GM12878 (cell line): Measurements from ENCODE around the gene CR1L. TPM values are rescaled to one million over a fixed set of nuclear protein-coding genes. Genes with fewer than 3 reads are reported as not detected.
"Not testable (repeated sequence)": the region's sequence is repeated elsewhere in the genome, so short reads cannot be mapped to it uniquely, and the experiment has no call there.

Source experiments
- ATAC-seq: fragments of 200-7000 bp; cut with Tn5 transposase; 3 replicates; pipeline ENCODE4 v1.9.1; 2020; ENCODE audit warnings: mild to moderate bottlenecking, moderate library complexity
- BruUV-seq: library from RNA; stranded (reverse); fragments of 400-500 nt; replicated peaks from 2 replicates; lab custom pipeline; 2021; lab: Mats Ljungman, UMichigan
- CTCF ChIA-PET: fragments of 300-600 bp; sonication (Branson Sonifier 250); formaldehyde crosslinking; extraction: SDS; loops from one replicate; lab custom pipeline; 2021; ENCODE audit warnings: inconsistent platforms; lab: Yijun Ruan, JAX
- POLR2A ChIA-PET: fragments of 350-600 bp; formaldehyde crosslinking; extraction: SDS; loops from one replicate; lab custom pipeline; 2021; ENCODE audit warnings: inconsistent platforms; lab: Charles Lee
- RAD21 ChIA-PET: fragments of 300-600 bp; sonication (Branson Sonifier 250); formaldehyde crosslinking; loops from one replicate; lab custom pipeline; 2023; ENCODE audit warnings: antibody characterized with exemption; ENCODE audit not compliant: unreplicated experiment; lab: Charles Lee
- SMC1A ChIA-PET: fragments of 300-600 bp; sonication (Branson Sonifier 250); formaldehyde crosslinking; loops from one replicate; lab custom pipeline; 2023; ENCODE audit not compliant: unreplicated experiment, uncharacterized antibody; lab: Charles Lee
- DNase-seq: peaks from one replicate; pipeline ENCODE4 v3.0.0-alpha.2; 2011; ENCODE audit warnings: low read depth, low spot score
- FAIRE-seq: peaks from 3 replicates; lab custom pipeline; 2011; peaks lifted over from hg19 to GRCh38; lab: Jason Lieb, UNC
- H2AFZ ChIP-seq: 2 replicates; pipeline ENCODE4 v1.6.0; 2011; ENCODE audit warnings: low read depth, low read length, control low read depth; ENCODE audit not compliant: control insufficient read depth
- H3K27ac ChIP-seq: 2 replicates; pipeline ENCODE4 v1.5.1; 2011; ENCODE audit warnings: control low read depth; ENCODE audit not compliant: control insufficient read depth, insufficient read depth
- H3K27me3 ChIP-seq, 2 experiments: replicated peaks in 1 of 2; 2 replicates each; pipeline versions ENCODE4 v1.6.0 to v1.6.1; 2011; ENCODE audit warnings: low read length in 1 of 2; ENCODE audit not compliant: control insufficient read depth in 2 of 2, insufficient read depth in 2 of 2
- H3K36me3 ChIP-seq, 2 experiments: 2 replicates each; pipeline ENCODE4 v1.5.1; 2011; ENCODE audit warnings: low read length in 1 of 2; ENCODE audit not compliant: control insufficient read depth in 2 of 2, insufficient read depth in 2 of 2
- H3K4me1 ChIP-seq: 2 replicates; pipeline ENCODE4 v1.6.1; 2011; ENCODE audit warnings: mild to moderate bottlenecking, low read length, moderate library complexity, mixed read lengths; ENCODE audit not compliant: control insufficient read depth, insufficient read depth
- H3K4me2 ChIP-seq: 2 replicates; pipeline ENCODE4 v1.6.0; 2011; ENCODE audit warnings: control low read depth; ENCODE audit not compliant: control insufficient read depth, insufficient read depth
- H3K4me3 ChIP-seq: fragments of 200-600 bp; sonication (generic); 2 replicates; pipeline ENCODE4 v1.5.1; 2016
- H3K79me2 ChIP-seq: 2 replicates; pipeline ENCODE4 v1.6.0; 2011; ENCODE audit warnings: low read length; ENCODE audit not compliant: control insufficient read depth, insufficient read depth
- H3K9ac ChIP-seq: 2 replicates; pipeline ENCODE4 v1.8.0; 2011; ENCODE audit warnings: low read length, control low read depth, mixed read lengths; ENCODE audit not compliant: control insufficient read depth, insufficient read depth
- H3K9me3 ChIP-seq: replicated peaks from 3 replicates; pipeline ENCODE4 v1.5.1; 2011; ENCODE audit warnings: mild to moderate bottlenecking, low read length; ENCODE audit not compliant: control insufficient read depth, insufficient read depth
- H4K20me1 ChIP-seq: 2 replicates; pipeline ENCODE4 v1.6.0; 2011; ENCODE audit not compliant: control insufficient read depth, insufficient read depth
- ATF3 ChIP-seq: IDR thresholded peaks from 2 replicates; pipeline ENCODE4 v1.6.1; 2011; ENCODE audit warnings: low read depth, mild to moderate bottlenecking, low read length, moderate library complexity, borderline replicate concordance; ENCODE audit errors: extremely low read depth
- EGR1 ChIP-seq, 2 experiments: IDR thresholded peaks; 1 replicate in 1 of 2; 2 replicates in 1 of 2; pipeline ENCODE4 v1.6.1; 2011 to 2012; ENCODE audit warnings: low read depth in 2 of 2, low read length in 2 of 2, borderline replicate concordance in 1 of 2, mild to moderate bottlenecking in 1 of 2, moderate library complexity in 1 of 2
- HSF1 ChIP-seq: fragments of 150-350 bp; IDR thresholded peaks from 2 replicates; pipeline ENCODE4 v1.6.1; 2014; ENCODE audit warnings: mild to moderate bottlenecking, low read depth, low read length
- NFXL1 ChIP-seq: fragments of 450-650 bp; IDR thresholded peaks from 2 replicates; pipeline ENCODE4 v1.6.1; 2017; ENCODE audit warnings: antibody characterized with exemption, mild to moderate bottlenecking, borderline replicate concordance
- STAT1 ChIP-seq: fragments of 450-650 bp; conservative IDR thresholded peaks from 2 replicates; pipeline ENCODE4 v1.6.1; 2014; ENCODE audit warnings: antibody characterized with exemption, mild to moderate bottlenecking
- ZNF217 ChIP-seq: fragments of 450-650 bp; IDR thresholded peaks from 2 replicates; pipeline ENCODE4 v1.6.1; 2017; ENCODE audit warnings: antibody characterized with exemption, mild to moderate bottlenecking
- WGBS: methylation state at CpG from one replicate; pipeline ENCODE4 v1.1.6; 2016; ENCODE audit warnings: low lambda C conversion rate; ENCODE audit not compliant: insufficient replicate concordance, insufficient coverage; ENCODE audit errors: missing lambda C conversion rate; 5-methylcytosine and 5-hydroxymethylcytosine counted together
- in situ Hi-C: fragments of 300-500 bp; cut with MboI; formaldehyde crosslinking; loops from 9 replicates; pipeline ENCODE4 v1.14.3; 2018; ENCODE audit warnings: mixed read lengths
- intact Hi-C: fragments of 100-400 bp; cut with micrococcal nuclease; formaldehyde crosslinking; loops from one replicate; pipeline ENCODE4 v1.14.2; 2022; ENCODE audit not compliant: unreplicated experiment
- polyA plus RNA-seq, 11 experiments: library from polyadenylated mRNA; depleted of rRNA in 4 of 11; unstranded in 6 of 11; stranded (reverse) in 5 of 11; fragments of >200 nt; fragmentation: Nextera tagmentation in 4 of 11; fragmentation: Illumina TruSeq in 1 of 11; extraction: Ambion mirVana in 4 of 11; extraction: Trizol in 1 of 11; gene quantifications; 1 replicate in 1 of 11; 2 replicates in 10 of 11; pipeline versions ENCODE4 v1.2.1 to v1.2.3, GENCODE V29; 2011 to 2016; ENCODE audit warnings: inconsistent platforms in 2 of 11, missing spikeins in 2 of 11, low read depth in 1 of 11
- total RNA-seq, 4 experiments: library from RNA; depleted of rRNA in 3 of 4; stranded (reverse); fragments of >200 nt in 3 of 4; fragmentation: Illumina TruSeq in 1 of 4; extraction: Trizol in 1 of 4; gene quantifications; 2 replicates each; pipeline versions ENCODE4 v1.2.1 to v1.2.3, GENCODE V29; 2013 to 2021

CR1L gene
- total and polyA plus RNA-seq, 10 of the 15 experiments (the other 5 are each of a cell fraction or from before 2014, with no cell fraction given) = 0.11 TPM; not detected in 9

DNA sequence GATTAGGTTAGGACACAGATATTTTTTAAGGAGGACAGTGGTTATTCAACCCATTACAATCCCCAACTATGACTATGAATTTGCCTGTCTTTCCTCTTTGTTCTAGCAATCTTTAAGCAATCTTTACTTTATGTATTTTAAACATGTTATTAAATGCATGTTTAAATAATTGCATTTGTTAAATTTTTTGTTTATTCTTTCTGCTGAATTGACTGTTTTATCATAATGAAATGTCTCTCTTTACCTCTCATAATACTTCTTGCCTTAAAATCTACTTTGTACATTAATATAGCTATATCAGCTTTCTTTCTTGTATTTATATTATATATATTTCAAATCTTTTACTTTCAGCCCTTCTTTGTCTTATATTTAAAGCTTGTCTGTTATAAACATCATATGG is 46.1 kb downstream of the CR1L start:
- Histone ChIP-seq H3K36me3 (no peaks in the 10 kb centered on the region), H2AFZ (no peak overlapping the region), H3K27ac (no peak overlapping the region), H3K27me3 (no peaks in the 10 kb centered on the region), H4K20me1 (no peaks in the 10 kb centered on the region), H3K9me3 (no peaks in the 10 kb centered on the region), H3K4me2 (no peak overlapping the region), H3K9ac (no peak overlapping the region), H3K4me1 (no peaks in the 10 kb centered on the region)
- intact Hi-C loops = no loop called here
- ChIA-PET SMC1A (interaction anchor here (1.0 kb wide), 1 partner anchor 8 kb away, joined by 3 read pairs; no protein-coding TSS in a partner anchor), RAD21 (no interaction called here)
- FAIRE-seq (peak; percentile 7), DNase-seq (no peak)
- TF ChIP-seq ZNF217 = no peak
- no peak for TF ChIP-seq HSF1
- TF ChIP-seq STAT1 = no peak
- TF ChIP-seq, all 136 proteins: peak for 0
- in situ Hi-C loops = no loop called here
- BruUV-seq = no TSS peak
- ATAC-seq = no peak
- ChIA-PET POLR2A (no interaction called here), CTCF (interaction anchor here (0.9 to 1.6 kb wide), 3 partner anchors 12 to 121 kb away, joined by 3 to 4 read pairs (median 3); no protein-coding TSS in a partner anchor)
- no peaks in the 10 kb centered on the region for H3K79me2 ChIP-seq
- H3K4me3 ChIP-seq = no peak overlapping the region

DNA sequence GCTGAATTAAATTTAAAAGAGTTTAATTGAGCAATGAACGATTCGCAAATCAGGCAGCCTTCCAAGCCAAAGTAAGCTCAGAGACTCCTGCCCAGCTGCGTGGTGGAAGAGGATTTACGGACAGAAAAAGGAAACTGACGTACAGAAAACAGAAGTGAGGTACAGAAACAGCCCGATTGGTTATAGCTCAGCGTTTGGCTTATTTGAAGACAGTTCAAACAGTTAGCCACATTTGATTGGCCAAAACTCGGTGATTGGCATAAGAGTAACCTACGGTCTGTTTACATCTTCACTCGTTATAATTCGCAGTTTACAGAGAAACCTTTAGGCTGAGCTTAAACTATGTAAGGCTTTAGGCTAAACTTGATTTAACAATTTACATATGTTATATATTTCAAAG is 46.9 kb downstream of the CR1L start:
- intact Hi-C loops = no loop called here
- Histone ChIP-seq H3K9me3 (no peaks in the 10 kb centered on the region), H3K4me2 (no peak overlapping the region), H3K79me2 (no peaks in the 10 kb centered on the region), H3K27ac (no peak overlapping the region), H3K4me3 (no peak overlapping the region), H3K27me3 (no peaks in the 10 kb centered on the region), H3K4me1 (no peaks in the 10 kb centered on the region), H2AFZ (no peak overlapping the region), H3K9ac (no peak overlapping the region), H4K20me1 (no peaks in the 10 kb centered on the region), H3K36me3 (no peaks in the 10 kb centered on the region)
- RAD21 ChIA-PET = no interaction called here
- ATAC-seq (no peak), DNase-seq (no peak), FAIRE-seq (no peak)
- WGBS = 44% methylated on average over 11 of the region's 11 CpGs
- SMC1A ChIA-PET = interaction anchor here (1.0 kb wide), 1 partner anchor 9 kb away, joined by 3 read pairs; no protein-coding TSS in a partner anchor
- POLR2A ChIA-PET = no interaction called here
- BruUV-seq = no TSS peak
- in situ Hi-C loops = no loop called here
- CTCF ChIA-PET = interaction anchor here (0.9 to 1.6 kb wide), 3 partner anchors 11 to 121 kb away, joined by 3 to 4 read pairs (median 3); no protein-coding TSS in a partner anchor
- TF ChIP-seq EGR1 (IDR thresholded peaks at IDR 0.05; ENCODE audit: borderline replicate concordance in 1 of 2, low read depth in 2 of 2, low read length in 2 of 2) (no peak), NFXL1 (no peak), ATF3 (no peak)

- POLR2A ChIA-PET, H3K4me1 ChIP-seq, H3K27me3 ChIP-seq, H2AFZ ChIP-seq, BruUV-seq, intact Hi-C loops, H3K27ac ChIP-seq, SMC1A ChIA-PET, H3K4me3 ChIP-seq, H3K4me2 ChIP-seq, H3K79me2 ChIP-seq, H4K20me1 ChIP-seq, H3K9ac ChIP-seq, ATAC-seq, DNase-seq, in situ Hi-C loops, RAD21 ChIA-PET, H3K9me3 ChIP-seq, H3K36me3 ChIP-seq: not testable (repeated sequence)
- 56% methylated on average over 7 of the region's 7 CpGs for WGBS
- peak; percentile 68 for FAIRE-seq
- CTCF ChIA-PET = interaction anchor here (1.6 kb wide), 2 partner anchors 11 to 120 kb away, joined by 3 to 4 read pairs; no protein-coding TSS in a partner anchor
Observed at GRCh38 chr1:207692291-207692690, 47.4 kb downstream of the CR1L start.
